Vagina (tissue), 2 donors: Measurements from ENCODE around the gene TMEM233.

Experiments
- CTCF ChIP-seq, 3 experiments: fragments of 450-650 bp in 2 of 3; fragments of 200-600 bp in 1 of 3; sonication (generic) in 1 of 3; IDR thresholded peaks; one replicate each; pipeline ENCODE4 v1.5.1; 2017 to 2019; ENCODE audit warnings: antibody characterized with exemption in 3 of 3, mild to moderate bottlenecking in 2 of 3, moderate library complexity in 2 of 3
- POLR2A ChIP-seq, 2 donors: fragments of 450-650 bp; IDR thresholded peaks; one replicate each; pipeline ENCODE4 v1.6.1; 2017; ENCODE audit warnings: antibody characterized with exemption in 2 of 2, mild to moderate bottlenecking in 2 of 2, moderate library complexity in 2 of 2

GRCh38 chr12:119665164-119665929, 71.8 kb downstream of the TMEM233 start:
- TF ChIP-seq CTCF (IDR thresholded peaks at IDR 0.05) (no peak), POLR2A (IDR thresholded peaks at IDR 0.05) (no peak)
